GM11168 (cell line): ENCODE measurements around the gene GPT2.

Experiments
- in situ Hi-C: fragments of 300-500 bp; cut with MboI; formaldehyde crosslinking; loops from one replicate; pipeline ENCODE4 v1.12.0; 2022; ENCODE audit warnings: low sequenced_read_pairs; ENCODE audit not compliant: unreplicated experiment

Gene GPT2, protein sequence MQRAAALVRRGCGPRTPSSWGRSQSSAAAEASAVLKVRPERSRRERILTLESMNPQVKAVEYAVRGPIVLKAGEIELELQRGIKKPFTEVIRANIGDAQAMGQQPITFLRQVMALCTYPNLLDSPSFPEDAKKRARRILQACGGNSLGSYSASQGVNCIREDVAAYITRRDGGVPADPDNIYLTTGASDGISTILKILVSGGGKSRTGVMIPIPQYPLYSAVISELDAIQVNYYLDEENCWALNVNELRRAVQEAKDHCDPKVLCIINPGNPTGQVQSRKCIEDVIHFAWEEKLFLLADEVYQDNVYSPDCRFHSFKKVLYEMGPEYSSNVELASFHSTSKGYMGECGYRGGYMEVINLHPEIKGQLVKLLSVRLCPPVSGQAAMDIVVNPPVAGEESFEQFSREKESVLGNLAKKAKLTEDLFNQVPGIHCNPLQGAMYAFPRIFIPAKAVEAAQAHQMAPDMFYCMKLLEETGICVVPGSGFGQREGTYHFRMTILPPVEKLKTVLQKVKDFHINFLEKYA

DNA sequence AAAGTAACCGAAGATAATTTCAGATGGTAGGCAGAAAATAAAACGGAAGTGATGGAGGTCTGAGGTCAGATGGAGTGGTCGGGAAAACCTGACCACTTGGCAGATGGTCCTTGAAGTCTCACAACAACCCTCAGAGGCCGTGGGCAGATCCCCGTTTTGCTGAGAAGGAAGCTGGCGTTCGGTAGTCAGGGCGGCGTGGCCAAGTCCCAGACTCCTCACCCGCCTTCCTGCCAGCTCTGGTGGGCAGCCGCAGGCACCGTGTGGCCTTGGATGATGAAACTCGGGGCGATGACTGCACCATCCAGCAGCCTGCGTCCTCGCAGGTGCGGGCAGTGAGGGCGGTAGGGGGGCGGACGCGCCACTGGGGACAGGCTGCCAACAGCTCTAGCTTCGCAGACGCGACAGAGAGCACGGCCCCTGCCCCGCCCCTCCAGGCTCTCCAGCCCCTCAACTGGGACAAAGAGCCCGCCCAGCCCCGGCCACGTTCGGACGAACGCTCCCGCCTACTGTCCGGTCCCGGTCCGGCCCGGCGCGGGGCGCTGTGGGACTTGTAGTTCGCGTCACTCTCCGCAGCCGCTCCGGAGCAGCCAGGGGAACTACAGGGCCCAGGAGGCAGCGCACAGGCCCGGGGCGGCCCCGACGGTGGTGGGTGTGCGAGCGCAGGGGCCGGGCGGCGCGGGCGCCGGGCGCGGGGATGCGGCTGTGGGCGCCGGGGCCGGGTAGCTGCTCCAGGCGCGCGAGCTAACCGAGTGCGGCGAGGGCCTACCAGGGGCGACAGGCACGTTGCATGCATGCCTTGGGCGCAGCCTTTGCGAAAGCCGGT lies at the start of gene GPT2:
Gene GPT2 (plus strand): TSS at position 673 of the 823 bp plus-strand sequence. CDS start 354 bp downstream, outside the sequence.
- in situ Hi-C loops = no loop called here

DNA sequence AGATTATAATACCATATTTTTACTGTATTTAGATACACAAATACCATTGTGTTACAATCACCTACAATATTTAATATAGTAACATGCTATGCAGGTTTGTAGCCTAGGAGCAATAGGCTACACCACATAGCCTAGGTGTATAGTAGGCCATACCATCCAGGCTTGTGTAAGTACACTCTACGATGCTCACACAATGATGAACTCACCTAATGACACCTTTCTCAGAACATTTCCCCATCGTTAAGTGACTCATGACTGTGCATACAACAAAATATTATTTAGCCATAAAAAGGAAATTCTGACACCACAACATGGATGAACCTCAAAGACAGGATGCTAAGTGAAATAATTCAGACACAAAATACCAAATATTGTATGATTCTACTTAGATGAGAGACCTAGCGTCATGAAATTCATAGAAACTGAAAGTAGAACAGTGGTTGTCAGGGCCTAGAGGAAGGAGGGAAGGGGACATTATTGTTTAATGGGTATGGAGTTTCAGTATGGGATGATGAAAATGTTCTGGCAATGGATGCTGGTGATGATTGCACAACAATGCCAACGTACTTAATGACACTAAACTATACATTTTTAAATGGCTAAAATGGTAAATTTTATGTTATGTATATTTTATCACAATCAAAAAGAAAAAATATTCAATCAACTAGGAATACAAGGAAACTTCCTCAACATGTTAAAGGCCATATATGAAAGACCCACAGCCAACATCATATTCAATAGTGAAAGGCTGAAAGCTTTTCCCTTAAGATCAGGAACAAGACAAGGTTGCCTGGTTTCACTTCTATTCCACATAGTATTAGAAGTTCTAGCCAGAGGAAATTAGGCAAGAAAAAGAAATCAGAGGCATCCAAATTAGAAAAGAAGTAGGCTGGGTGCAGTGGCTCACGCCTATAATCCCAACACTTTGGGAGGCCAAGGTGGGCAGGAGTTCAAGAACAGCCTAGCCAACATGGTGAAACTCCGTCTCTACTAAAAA lies 47.3 kb upstream of the GPT2 start:
- in situ Hi-C loops = no loop called here

DNA sequence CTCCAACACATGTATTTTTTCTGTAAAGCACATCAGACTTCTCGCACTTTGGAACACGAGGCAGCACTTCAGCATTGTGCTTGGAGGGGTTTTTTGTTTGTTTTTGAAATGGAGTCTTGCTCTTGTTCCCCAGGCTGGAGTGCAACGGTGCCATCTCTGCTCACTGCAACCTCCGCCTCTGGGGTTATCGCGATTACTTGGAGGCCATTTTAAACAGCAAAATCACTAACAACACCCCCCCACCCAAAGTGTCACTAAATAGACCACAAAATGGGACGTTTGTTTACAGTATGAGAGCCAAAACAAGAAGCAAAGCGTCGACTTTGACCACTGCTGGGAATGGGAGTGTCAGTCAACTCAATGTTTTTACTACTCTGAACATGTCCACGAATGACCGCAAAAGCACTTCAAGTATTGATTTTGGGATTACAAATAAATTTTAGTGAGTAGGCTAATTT lies 44.1 kb upstream of the GPT2 start:
- in situ Hi-C loops = no loop called here

DNA sequence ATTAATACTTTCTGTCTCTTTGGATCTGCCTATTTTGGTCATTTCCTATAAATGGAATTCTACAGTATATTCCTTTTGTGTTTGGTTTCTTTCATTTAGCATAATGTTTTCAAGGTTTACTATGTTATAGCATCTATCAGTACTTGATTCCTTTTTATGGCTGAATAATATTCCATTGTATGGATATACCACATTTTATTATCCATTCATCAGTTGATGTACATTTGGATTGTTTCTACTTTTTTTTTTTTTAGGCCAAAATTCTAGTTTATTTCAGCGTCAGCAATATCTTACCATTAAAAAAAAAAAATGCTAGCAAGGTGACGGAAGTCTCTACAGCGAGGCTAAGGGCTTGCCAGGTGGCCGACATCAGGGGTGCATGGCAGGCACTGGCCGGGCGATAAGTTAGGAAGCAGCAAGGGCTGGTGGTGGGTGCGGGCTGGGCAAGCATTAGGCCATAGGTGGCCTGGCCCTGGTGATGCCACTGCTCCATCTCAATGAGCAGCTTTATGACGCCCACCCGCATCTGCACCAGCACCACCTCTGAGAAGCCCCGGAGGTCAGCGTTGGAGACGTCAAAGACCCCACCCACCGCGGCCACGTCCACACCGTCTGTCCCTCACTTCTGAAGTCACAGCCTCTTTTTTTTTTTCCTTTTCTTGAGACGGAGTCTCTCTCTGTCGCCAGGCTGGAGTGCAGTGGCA lies 41.8 kb upstream of the GPT2 start:
- in situ Hi-C loops = no loop called here

DNA sequence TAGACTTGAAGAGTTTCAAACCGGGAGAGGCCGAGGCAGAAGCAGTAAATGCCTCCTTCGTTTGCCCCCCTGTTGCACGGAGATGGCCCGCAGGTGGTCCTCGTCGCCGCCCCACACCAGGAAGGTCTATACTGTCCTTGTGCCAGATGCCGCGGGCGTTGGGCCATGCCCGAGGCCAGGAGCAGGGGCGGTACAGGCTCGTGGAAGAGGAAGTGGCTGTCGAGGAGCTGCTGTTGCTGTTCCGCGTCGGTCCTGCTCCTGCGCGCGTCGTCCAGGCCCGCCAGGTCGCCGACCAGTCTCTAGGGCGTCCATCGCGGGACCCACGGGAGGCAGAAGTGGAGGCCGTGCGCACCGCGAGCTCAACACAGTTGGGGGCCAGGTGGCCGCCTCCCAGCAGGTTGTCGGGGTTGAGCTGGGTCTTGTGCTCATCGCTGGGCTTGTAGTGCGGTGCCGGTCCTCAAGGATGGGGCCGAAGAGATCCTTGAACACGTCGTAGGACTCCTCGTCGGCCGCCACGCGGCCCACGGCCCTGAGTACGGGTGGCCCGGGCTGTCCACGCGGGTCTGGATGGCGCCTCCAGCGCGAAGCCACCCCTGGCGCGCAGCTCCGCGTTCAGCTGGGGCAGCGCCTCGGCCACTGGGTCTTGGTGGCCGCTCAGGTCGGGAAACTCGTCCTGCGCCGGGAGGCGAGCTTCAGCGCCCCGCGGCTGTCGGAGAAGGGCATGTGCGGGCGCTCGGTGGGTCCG lies 40.1 kb upstream of the GPT2 start:
- in situ Hi-C loops = no loop called here

DNA sequence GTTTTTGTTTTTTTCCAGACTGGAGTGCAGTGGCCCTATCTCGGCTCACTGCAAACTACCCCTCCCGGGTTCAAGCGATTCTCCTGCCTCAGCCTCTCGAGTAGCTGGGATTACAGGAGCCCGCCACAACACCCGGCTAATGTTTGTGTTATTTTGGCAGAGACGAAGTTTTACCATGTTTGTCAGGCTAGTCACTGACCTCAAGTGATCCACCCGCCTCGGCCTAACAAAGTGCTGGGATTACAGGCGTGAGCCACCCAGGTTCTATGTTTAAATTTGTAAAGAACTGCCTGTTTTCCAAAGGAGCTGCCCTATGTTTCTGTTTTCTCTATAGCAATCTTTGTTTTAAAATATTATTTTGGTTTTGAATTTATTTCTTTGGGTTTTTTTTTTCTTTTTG lies 39.4 kb upstream of the GPT2 start:
- in situ Hi-C loops = no loop called here

DNA sequence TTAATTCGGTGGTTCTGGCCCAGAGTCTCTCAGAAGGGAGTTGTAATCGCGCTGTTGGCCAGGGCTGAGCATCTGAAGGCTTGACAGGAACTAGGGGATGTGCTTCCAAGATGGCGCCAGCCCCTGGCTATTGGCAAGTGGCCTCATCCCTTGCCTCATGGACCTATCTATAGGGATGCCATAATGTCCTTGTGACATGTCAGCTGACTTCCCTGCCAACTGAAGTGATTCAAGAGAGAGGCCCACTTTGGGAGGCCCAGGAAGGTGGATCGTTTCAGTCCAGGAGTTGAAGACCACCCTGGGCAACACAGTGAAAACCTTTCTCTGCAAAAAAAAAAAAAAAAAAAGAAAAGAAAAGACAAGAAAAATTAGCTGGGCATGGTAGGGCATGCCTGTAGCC lies 38.2 kb upstream of the GPT2 start:
- in situ Hi-C loops = no loop called here

DNA sequence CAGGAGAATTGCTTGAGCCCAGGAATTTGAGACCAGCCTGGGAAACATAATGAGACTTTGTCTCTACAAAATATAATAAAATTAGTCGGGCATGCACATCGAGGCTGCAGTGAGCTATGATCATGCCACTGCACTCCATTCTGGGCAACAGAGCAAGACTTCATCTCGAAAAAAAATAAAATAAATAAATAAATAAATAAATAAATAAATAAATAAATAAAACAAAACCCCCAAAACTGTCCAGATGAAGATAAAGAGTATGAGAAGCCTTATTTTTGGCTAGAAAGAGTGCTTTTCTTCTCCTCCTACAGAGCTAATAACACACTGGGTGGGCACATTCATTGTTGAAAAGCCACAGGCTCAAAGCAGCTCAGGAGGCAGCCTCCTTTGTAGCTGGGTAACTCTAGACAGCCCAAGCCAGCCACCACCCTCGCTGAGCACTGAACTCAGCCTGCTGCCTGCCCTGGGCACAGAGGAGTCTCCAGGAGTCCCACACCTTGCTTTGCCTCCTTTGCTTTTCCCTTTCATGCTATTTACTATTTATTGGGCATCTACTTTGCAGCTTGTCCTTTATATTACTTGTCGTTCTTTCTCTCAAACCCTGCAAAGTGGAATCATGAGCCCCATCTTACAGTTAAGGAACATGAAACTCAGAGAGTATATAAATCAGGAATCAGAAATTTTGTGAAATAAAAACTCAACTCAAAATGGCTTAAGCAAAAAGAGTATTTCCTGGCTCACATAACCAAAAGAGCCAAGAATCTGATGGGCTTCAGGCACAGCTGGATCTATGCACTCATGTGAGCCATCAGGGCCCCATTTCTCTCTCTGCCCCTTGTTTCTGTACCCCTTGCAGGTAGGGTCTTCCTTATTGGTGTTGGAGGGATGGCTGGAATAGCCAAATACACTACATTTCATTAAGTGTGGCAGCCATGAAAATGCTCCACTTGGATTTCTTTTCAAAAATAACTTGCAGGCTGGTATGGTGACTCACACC lies 35.1 kb upstream of the GPT2 start:
- in situ Hi-C loops = no loop called here

DNA sequence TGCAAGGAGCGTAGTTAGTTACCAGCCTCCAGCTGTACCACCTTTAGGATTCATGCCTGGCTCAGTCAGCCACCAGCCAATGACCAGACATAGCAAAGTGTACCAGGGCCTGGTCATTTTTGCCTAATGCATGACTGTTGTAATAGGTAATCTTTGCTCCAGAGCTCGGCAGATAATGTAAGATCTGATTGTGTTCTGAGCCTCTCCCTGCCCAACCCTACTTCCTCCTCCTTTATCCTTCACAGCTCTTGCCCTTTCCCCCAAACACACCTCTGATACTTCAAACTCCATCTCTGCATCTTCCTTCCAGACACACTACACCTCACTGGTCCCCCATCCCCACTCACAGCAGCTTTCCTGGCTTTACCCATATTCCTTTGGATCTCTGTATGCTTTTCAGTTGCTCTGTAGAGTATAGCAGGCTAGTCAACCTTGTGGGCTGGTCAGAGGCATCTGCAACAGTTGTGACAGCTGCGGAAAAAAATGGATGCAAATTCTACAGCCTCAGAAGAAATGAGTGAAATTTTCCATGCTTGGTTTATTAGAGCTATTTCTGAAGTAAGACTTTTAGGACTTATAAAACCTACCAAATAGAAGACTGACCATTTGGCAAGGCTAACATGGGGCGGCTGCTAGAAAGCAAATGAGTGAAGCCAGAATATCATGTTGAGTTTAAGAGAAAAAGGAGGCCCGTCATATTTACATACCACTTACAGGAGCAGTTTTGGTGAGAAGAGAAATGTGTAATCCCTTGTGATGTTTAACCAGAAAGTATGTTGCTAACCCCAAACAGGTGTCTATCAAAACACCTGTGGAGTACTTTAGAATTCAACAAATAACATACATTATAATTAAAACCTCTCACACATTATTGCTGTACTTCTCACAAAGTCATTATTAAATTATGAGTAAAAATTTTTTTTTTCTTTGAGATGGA lies 33.3 kb upstream of the GPT2 start:
- in situ Hi-C loops = no loop called here

DNA sequence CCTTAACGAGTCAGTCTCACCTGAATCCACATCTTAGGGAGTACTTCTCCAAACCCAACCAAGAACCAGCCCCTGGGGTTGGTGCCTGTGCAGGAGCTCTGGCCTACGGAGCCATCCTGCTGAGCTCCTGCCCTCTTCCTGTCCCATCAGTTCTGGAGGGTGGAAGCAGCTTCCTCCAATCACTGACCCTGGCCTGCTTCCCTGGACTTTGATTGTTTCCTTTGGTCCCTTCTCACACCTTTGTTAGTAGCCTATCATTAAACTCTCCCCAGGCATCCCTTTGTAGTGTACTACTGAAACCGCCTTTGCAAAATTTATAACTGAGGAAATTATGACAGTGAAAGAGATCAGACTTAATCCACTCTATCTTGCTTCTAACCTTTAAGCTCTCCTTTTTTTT lies 32.0 kb upstream of the GPT2 start:
- in situ Hi-C loops = no loop called here

DNA sequence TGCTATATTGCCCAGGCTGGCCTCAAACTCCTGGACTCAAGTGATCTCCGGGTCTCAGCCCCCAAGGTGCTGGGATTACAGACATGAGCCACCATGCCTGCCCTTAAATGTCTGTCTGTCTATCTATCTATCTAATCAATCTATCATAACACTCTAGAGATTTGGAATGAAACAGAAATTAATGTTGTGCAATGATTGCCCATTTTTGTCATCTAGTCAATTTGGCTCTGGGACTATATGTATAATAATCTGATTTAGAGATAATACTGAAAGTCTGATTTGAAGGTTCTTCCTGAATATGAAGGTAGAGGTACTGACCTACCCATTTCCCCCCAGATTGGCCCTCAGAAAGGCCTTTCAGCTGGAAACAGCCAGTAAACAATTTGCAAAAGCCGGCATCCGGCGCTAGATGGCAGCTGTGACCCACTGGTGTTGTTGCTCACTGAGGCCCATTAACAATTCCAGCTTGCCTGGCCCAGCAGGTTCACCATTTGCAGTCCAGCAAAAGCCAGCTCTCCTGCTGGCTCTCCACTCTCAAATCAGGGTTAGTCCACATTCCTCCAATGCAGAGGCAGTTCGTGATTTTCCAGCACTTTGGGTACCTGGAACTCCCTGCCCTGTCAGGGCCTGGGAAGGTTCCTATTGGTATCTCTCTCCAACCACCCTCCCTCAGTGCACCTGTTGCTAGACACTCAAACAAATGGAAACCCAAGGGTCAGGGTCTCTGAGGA lies 30.3 kb upstream of the GPT2 start:
- in situ Hi-C loops = no loop called here

DNA sequence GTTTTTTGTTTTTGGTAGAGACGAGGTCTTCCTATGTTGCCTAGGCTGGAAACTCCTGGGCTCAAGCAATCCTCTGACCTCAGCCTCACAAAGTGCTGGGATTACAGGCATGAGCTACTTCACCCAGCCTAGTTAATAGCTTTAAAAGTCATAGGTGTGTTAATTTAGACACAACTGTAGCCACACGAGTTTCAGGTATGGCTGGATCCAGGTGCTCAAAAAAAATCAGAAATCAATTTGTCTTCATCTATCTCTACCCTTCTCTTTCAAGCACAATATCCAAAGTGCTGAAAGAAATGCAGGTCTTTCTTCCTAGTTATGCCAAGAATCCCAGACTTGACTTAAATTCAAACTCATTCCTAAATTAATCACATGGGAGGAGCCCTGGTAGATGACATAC lies 29.3 kb upstream of the GPT2 start:
- in situ Hi-C loops = no loop called here

DNA sequence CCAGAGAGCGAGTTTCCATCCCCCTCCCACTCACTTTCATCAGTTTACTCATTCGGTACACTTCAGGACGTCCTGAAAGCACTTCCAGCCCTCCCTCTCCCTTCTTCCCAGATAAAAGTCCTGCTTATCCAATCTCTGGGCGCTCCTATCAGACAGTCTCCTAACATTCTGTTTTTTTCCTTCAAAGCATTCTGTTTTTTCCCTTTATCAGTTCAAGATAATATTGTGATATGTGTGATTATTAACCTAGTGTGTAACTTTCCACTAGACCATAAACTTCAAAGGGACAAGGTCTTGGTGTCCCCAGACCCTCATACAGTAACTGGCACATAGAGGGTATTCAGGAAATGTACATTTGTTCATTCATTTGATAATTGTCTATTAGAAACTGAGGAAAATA lies 28.8 kb upstream of the GPT2 start:
- in situ Hi-C loops = no loop called here

DNA sequence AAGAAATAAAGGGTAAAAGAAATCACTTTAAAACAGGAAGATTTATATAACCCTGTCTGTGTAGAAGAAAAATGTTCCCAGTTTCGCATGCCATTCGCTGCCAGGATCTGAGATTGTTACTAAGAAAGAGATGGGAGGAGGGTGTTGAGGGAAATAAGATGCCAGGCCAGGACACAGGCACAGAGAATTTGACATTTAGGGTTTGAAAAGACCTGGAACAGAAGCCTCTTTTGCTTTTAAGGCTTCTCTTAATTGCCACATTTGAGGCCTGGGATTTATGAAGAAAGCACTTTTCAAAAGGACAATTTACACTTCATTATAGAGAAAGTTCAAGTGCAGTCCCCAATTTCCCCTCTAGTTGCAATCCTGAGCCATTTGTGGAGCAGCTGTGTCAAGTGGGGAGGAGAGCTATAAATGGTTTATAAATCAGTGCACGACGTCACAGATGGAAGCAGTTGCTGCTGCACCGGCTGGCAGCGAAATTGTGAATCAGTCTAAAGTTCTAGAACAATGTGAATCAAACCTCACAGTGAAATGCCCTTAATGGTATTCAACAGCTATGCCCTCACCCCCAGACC lies 26.7 kb upstream of the GPT2 start:
- in situ Hi-C loops = no loop called here

DNA sequence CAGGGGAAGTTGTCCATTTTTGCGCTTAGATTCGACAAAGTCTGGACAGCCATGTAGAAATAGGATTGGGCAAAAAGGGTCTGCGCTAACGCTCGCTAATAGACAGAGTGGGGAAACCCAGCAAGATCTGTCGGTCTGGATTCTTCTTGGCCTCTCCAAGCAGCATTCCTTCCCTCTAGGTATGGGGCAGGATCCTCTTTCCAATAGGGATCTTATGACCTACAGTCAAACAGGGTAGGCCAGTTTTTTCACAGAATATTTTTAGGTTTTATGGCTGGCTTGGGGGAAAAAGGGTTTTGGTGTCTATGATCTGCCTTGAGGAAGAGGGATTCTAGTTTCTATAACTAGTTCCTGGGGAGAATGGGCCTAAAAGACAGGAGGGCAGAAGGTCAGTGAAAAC lies 26.0 kb upstream of the GPT2 start:
- in situ Hi-C loops = no loop called here
